SK-N-SH treated with all-trans-retinoic acid at 6 μM for 48 hours (cell line): ENCODE data around the gene ZBTB8OS.

ENCODE experiments used
- ARNTL ChIP-seq: fragments of 450-650 bp; formaldehyde crosslinking; IDR thresholded peaks from 2 replicates; pipeline ENCODE4 v1.5.0; 2020; ENCODE audit warnings: low read depth, mild to moderate bottlenecking, moderate library complexity, borderline replicate concordance
- ISL1 ChIP-seq: fragments of 250-450 bp; sonication (Bioruptor Pico); IDR thresholded peaks from 2 replicates; pipeline ENCODE4 v2.1.2; 2022; ENCODE audit warnings: mild to moderate bottlenecking, moderate library complexity
- OSR1 ChIP-seq: fragments of 250-450 bp; sonication (Bioruptor Pico); IDR thresholded peaks from 2 replicates; pipeline ENCODE4 v1.8.0; 2022; ENCODE audit warnings: moderate library complexity, mild to moderate bottlenecking, inconsistent platforms
- PPARA ChIP-seq: fragments of 250-450 bp; sonication (Bioruptor Pico); IDR thresholded peaks from 2 replicates; pipeline ENCODE4 v1.5.0; 2020; ENCODE audit warnings: mild to moderate bottlenecking, borderline replicate concordance
- TCF4 ChIP-seq: fragments of 250-450 bp; sonication (Bioruptor Pico); IDR thresholded peaks from 2 replicates; pipeline ENCODE4 v1.8.0; 2021; ENCODE audit warnings: mild to moderate bottlenecking, moderate library complexity, borderline replicate concordance
- TOX ChIP-seq: fragments of 250-450 bp; sonication (Bioruptor Pico); IDR thresholded peaks from 2 replicates; pipeline ENCODE4 v1.8.0; 2021; ENCODE audit warnings: mild to moderate bottlenecking, moderate library complexity, borderline replicate concordance
- ZFP3 ChIP-seq: fragments of 250-450 bp; sonication (Bioruptor Pico); IDR thresholded peaks from 2 replicates; pipeline ENCODE4 v1.5.0; 2020; ENCODE audit warnings: mild to moderate bottlenecking, moderate library complexity
- ZFP30 ChIP-seq: fragments of 450-650 bp; formaldehyde crosslinking; IDR thresholded peaks from 2 replicates; pipeline ENCODE4 v1.5.0; 2022; ENCODE audit warnings: mild to moderate bottlenecking, moderate library complexity
- ZNF565 ChIP-seq: fragments of 450-650 bp; formaldehyde crosslinking; conservative IDR thresholded peaks from 2 replicates; pipeline ENCODE4 v1.5.0; 2020; ENCODE audit warnings: low read depth, mild to moderate bottlenecking, moderate library complexity
- ZNF70 ChIP-seq: fragments of 450-650 bp; formaldehyde crosslinking; IDR thresholded peaks from 2 replicates; pipeline ENCODE4 v1.5.0; 2020; ENCODE audit warnings: mild to moderate bottlenecking, moderate library complexity
- TF ChIP-seq, protein P1 (sequence below): fragments of 250-450 bp; sonication (Bioruptor Pico); IDR thresholded peaks from 2 replicates; pipeline ENCODE4 v1.8.0; 2020; ENCODE audit warnings: mild to moderate bottlenecking, moderate library complexity, borderline replicate concordance
- TF ChIP-seq, protein P2 (sequence below): fragments of 250-450 bp; sonication (Bioruptor Pico); IDR thresholded peaks from 2 replicates; pipeline ENCODE4 v1.8.0; 2021; ENCODE audit warnings: low read depth, mild to moderate bottlenecking, moderate library complexity, borderline replicate concordance
- TF ChIP-seq, protein P3 (sequence below): fragments of 250-450 bp; sonication (Bioruptor Pico); IDR thresholded peaks from 2 replicates; pipeline ENCODE4 v1.5.1; 2021; ENCODE audit warnings: mild to moderate bottlenecking, moderate library complexity
- TF ChIP-seq, protein P4 (sequence below): fragments of 250-450 bp; sonication (Bioruptor Pico); IDR thresholded peaks from 2 replicates; pipeline ENCODE4 v1.5.0; 2020; ENCODE audit warnings: mild to moderate bottlenecking, moderate library complexity

DNA sequence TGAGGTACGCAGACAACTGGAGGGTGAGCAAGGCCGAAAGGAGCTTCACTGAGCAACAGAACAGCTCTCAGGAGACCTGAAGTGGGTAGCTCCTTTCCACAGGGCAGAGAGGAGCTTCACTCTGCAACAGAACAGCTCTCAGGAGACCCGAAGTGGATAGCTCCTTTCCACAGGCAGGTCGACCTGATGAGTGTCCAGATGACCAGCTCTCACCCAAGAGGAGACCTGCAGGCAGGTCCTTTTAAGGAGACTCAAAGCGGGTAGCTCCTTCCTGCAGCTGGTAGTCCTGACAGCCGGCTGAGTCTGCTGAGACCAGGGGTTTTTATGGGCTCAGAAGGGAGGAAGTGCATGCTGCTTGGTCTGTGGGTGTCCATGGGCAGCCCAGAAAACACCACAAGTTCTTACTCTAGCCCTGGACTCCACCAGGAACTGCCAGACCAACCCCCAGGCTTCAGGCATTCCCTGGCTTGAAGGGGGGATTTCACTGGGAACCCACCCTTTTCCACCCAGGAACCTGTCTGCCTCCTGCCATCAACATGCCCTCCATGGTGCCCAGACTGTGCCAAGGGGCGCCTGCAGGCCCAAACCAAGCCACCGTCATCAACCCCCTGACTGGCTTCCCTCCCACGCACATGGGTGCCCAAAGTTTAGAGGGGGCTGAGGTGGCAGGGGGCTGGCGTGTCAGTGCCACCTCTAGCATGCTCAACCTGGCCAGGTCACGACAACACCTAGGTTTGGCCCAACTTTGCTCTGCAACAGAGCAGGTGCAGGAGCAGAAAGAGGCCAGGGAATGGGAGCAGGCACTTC is 43.6 kb downstream of the ZBTB8OS start:
- no peak for TF ChIP-seq TOX
- TF ChIP-seq ZFP30 (CRISPR knock-in tag), result no peak
- no peak for TF ChIP-seq OSR1 (CRISPR knock-in tag)
- TF ChIP-seq, protein P1, sequence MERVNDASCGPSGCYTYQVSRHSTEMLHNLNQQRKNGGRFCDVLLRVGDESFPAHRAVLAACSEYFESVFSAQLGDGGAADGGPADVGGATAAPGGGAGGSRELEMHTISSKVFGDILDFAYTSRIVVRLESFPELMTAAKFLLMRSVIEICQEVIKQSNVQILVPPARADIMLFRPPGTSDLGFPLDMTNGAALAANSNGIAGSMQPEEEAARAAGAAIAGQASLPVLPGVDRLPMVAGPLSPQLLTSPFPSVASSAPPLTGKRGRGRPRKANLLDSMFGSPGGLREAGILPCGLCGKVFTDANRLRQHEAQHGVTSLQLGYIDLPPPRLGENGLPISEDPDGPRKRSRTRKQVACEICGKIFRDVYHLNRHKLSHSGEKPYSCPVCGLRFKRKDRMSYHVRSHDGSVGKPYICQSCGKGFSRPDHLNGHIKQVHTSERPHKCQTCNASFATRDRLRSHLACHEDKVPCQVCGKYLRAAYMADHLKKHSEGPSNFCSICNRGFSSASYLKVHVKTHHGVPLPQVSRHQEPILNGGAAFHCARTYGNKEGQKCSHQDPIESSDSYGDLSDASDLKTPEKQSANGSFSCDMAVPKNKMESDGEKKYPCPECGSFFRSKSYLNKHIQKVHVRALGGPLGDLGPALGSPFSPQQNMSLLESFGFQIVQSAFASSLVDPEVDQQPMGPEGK (CRISPR knock-in tag), result no peak
- TF ChIP-seq, protein P2, sequence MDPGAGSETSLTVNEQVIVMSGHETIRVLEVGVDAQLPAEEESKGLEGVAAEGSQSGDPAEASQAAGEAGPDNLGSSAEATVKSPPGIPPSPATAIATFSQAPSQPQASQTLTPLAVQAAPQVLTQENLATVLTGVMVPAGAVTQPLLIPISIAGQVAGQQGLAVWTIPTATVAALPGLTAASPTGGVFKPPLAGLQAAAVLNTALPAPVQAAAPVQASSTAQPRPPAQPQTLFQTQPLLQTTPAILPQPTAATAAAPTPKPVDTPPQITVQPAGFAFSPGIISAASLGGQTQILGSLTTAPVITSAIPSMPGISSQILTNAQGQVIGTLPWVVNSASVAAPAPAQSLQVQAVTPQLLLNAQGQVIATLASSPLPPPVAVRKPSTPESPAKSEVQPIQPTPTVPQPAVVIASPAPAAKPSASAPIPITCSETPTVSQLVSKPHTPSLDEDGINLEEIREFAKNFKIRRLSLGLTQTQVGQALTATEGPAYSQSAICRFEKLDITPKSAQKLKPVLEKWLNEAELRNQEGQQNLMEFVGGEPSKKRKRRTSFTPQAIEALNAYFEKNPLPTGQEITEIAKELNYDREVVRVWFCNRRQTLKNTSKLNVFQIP, result no peak
- no peak for TF ChIP-seq ZFP3 (CRISPR knock-in tag)
- TF ChIP-seq ZNF70, result no peak
- no peak for TF ChIP-seq ZNF565
- TF ChIP-seq, protein P3, sequence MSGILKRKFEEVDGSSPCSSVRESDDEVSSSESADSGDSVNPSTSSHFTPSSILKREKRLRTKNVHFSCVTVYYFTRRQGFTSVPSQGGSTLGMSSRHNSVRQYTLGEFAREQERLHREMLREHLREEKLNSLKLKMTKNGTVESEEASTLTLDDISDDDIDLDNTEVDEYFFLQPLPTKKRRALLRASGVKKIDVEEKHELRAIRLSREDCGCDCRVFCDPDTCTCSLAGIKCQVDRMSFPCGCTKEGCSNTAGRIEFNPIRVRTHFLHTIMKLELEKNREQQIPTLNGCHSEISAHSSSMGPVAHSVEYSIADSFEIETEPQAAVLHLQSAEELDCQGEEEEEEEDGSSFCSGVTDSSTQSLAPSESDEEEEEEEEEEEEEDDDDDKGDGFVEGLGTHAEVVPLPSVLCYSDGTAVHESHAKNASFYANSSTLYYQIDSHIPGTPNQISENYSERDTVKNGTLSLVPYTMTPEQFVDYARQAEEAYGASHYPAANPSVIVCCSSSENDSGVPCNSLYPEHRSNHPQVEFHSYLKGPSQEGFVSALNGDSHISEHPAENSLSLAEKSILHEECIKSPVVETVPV (CRISPR knock-in tag), result no peak
- TF ChIP-seq PPARA (CRISPR knock-in tag), result no peak
- no peak for TF ChIP-seq ISL1 (CRISPR knock-in tag)
- no peak for TF ChIP-seq ARNTL (CRISPR knock-in tag)
- TF ChIP-seq, protein P4, sequence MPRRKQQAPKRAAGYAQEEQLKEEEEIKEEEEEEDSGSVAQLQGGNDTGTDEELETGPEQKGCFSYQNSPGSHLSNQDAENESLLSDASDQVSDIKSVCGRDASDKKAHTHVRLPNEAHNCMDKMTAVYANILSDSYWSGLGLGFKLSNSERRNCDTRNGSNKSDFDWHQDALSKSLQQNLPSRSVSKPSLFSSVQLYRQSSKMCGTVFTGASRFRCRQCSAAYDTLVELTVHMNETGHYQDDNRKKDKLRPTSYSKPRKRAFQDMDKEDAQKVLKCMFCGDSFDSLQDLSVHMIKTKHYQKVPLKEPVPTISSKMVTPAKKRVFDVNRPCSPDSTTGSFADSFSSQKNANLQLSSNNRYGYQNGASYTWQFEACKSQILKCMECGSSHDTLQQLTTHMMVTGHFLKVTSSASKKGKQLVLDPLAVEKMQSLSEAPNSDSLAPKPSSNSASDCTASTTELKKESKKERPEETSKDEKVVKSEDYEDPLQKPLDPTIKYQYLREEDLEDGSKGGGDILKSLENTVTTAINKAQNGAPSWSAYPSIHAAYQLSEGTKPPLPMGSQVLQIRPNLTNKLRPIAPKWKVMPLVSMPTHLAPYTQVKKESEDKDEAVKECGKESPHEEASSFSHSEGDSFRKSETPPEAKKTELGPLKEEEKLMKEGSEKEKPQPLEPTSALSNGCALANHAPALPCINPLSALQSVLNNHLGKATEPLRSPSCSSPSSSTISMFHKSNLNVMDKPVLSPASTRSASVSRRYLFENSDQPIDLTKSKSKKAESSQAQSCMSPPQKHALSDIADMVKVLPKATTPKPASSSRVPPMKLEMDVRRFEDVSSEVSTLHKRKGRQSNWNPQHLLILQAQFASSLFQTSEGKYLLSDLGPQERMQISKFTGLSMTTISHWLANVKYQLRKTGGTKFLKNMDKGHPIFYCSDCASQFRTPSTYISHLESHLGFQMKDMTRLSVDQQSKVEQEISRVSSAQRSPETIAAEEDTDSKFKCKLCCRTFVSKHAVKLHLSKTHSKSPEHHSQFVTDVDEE, result no peak
- no peak for TF ChIP-seq TCF4
